ENCODE results near the gene GALNT17.

The GALNT17 gene

GRCh38 chr7:71345117-71345884, 213.4 kb downstream of the GALNT17 start:
- DNase-seq = no peak

DNA sequence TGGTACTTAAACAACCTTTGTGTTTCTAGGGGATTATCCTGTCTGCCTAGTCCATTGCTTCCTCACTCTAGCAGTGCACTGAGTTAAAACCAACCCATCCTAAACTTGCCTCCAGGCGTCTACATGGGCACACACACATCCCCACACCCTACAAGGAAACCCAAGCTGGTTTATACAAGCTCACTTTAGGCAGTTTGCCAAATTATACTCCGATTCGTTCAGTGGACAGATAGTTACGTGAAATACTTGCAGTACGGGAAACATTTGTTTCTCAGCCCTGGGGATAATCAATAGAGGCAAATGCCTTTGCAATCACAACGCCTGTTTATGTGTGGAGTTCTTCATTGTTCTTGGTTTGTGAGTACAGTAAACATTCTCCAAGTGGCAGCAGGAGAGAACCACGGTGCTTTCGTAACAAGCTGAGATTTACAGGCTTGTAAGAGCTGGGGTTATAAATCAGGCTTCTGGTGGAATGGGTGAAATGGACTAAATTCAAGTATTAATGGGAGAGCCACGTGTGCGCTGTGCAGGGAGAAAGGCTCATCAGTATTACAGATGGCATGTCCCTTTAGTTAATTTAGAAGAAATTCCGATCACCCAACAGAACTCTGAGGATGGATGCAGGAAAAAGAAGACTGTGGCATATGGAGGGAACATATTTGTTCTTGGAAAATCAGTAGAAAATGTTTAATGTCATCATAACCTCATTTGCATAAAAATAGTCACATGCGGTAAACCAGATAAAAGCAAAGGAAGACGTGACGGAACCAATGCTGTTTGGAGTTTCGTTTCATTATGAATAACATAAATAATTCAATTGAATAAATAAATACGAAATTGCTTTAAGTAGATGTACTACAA, 217.1 kb downstream of the GALNT17 start:
- DNase-seq = no peak

GRCh38 chr7:71349682-71350481, 217.9 kb downstream of the GALNT17 start:
- no peak for DNase-seq

GRCh38 chr7:71350680-71351079, 218.7 kb downstream of the GALNT17 start:
- no peak for DNase-seq

DNA sequence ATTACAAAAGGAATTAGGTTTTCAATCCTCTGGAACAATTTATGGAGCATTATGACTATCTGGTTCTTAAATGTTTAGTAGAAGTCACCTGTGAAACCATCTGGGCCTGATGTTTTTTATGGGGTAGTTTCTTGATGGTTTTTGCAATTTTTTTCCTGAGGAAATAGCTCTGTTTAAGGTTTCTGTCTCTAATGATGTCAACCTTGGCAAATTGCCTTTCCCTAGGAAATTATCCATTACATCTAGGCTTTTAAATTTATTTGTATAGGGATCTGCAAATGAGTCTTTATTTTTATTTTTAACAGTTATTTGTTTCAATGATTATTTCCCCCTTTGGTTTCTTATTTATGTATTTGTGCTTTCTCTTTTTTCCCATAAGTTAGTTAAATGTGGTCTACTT, 222.8 kb downstream of the GALNT17 start:
- no peak for DNase-seq

DNA sequence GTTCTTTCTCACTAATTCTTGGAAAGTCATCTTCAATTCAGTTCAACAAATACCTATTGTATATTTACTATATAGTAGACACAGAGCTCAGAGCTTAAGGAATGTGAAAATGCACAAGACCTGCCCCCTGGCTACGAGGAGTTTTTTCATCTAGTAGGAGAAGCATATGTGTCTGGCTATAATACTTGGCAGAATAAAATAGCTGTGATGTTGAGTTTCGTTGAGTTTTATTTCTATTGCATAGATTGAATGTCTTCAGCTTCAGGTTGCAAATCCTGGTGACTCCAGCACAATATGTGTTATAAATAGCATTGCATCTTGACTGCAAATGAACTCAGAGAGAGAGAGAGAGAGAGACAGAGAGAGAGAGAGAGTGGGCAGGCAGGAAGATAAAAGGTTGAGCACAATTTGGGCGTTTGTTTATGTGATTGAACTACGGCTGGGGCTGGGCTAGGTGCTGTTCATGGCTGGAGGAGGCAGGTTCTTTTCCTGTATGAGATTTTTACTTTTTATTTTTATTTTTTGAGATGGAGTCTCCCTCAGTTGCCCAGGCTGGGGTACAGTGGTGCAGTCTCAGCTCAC, 229.6 kb downstream of the GALNT17 start:
- no peak for DNase-seq

- no peak for DNase-seq
Measured at GRCh38 chr7:71362240-71362639, 230.3 kb downstream of the GALNT17 start.

DNA sequence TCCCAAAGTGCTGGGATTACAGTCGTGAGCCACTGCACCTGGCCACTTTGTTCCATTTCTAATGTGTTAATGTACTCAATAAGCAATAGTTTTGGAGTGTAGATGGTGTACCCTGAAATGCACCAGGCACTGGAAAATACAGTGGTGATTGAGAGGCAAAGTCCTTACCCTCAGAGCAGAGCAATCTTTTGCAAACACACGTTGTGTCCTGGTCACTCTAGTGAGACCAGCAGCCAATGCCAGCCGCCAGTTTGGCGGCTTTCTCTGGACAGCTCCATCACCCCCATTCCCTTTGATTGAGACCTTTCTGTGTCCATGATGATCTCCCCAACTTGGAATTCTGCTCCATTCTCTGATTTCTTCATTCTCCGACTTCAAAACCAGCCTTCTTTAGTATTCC, 231.3 kb downstream of the GALNT17 start:
- no peak for DNase-seq

DNA sequence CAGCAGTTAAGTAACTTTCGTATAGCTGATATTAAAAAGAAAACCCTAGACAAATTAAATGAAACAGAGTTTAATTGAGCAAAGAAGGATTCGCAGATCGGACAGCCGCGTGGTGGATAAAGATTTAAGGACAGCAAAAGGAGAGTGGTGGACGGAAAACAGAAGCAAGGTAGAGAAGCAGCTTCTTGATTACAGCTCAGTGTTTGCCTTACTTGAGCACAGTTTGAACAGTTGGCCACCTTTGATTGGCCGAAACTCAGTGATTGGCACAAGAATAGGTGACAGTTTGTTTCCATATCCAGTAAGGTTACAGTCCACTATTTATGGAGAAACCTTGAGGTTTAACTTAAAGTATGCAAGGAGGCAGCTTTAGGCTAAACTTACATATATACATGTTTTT, 231.7 kb downstream of the GALNT17 start:
- DNase-seq = no peak

GRCh38 chr7:71364551-71364950, 232.6 kb downstream of the GALNT17 start:
- no peak for DNase-seq

GRCh38 chr7:71372991-71373390, 241.0 kb downstream of the GALNT17 start:
- no peak for DNase-seq

- DNase-seq = no peak
Measured at GRCh38 chr7:71377062-71377461, 245.1 kb downstream of the GALNT17 start.

DNA sequence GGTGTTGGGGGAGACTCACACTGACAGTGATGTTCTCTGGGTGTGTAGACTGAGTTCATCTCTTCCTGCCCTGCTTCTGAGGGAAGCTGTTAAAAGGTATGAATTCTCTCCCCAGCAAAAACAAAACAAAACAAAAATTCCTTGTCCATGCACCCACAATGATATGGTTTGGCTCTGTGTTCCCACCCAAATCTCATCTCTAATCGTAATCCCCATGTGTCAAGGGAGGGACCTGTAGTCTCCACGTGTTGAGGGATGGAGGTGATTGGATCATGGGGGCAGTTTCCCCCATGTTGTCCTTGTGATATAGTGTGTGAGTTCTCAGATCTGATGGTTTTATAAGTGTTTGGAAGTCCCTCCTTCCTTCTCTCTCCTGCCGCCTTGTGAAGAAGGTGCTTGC, 245.5 kb downstream of the GALNT17 start:
- no peak for DNase-seq

DNA sequence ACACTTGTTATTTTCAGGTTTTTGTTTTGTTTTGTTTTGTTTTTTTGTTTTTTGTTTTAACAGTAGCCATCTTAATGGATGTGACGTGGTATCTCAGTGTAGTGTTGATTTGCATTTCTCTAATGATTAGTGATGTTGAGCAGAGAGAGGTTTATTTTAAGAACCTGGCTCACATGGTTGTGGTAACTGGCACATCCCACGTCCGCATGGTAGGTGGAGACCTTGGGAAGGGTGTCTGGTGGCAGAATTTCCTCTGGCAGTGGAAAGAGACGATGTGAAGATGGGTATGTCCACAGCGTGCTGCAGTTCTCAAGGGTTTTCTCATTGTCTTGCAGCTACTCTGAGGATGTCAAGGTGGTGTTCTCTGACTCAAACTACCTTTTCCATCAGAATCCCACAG, 252.2 kb downstream of the GALNT17 start:
- no peak for DNase-seq

DNA sequence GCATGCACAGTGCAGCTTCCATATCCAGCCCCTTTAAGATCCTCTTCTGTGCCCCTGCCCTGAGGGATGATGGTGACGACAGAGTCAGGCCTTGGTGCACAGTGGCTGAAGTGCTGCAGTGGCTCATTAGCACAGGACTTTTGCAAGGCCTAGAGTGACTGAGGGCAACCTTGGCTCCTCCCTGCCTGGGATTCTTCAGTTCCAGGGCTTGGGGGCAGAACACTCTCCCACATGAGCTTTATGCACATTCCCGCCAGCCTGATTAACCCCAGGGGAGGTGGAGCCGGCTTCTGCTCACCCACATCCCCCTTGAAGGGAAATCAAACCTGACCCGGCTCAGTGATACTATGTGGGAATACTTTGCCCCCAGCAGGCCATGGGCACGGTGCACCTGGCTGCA, 253.4 kb downstream of the GALNT17 start:
- DNase-seq = no peak

DNA sequence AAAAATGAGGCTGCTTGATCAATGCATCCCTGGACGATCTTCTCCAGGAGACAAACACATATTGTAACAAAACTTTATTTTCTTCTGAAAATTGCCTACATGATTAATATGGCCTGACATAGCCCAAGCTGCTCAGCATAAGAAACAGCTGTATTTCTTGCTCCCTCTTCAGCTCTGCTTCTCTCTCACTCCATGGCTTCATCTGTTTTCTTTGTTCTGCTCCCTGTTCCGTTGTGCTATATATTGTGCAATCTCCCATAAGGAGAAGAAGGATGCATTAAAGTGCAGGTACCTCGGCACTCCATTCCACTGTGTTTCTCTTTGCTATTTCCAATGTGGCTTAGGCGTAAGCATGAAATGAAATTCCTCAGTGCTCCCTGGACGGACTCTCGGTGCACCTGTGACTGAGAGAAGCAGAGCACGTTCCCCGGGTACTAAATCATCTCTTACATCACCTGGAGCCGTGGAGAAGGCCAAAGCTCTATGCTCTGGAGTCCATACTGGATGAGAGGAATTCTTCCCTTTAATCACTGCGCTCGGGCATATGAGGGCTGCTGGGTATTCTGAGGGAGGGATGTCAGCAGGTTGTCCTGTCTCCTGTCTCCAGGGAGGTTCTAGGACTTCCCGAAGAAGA, 254.3 kb downstream of the GALNT17 start:
- no peak for DNase-seq

GRCh38 chr7:71388181-71388580, 256.2 kb downstream of the GALNT17 start:
- no peak for DNase-seq

- no peak for DNase-seq
Measured at GRCh38 chr7:71389976-71390375, 258.0 kb downstream of the GALNT17 start.

DNA sequence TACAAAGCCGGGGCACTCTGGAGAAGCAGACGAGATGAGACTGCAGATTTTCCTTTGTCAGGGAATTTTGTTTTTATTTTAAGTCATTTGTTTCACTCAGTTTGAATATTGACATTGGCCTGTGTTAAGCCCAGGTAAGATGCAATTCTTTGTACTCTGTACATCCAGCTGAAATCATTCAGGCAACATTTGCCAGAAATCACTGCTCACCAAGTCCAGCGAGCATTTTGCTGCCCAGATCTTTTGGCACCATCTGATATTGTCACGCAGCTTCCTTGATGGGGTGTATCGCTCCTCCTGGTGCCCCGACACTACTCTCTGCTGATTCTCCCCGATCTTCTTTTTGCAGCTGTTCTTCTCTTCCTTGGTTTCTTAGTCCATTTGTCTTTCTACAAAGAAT, 261.7 kb downstream of the GALNT17 start:
- DNase-seq = no peak

DNA sequence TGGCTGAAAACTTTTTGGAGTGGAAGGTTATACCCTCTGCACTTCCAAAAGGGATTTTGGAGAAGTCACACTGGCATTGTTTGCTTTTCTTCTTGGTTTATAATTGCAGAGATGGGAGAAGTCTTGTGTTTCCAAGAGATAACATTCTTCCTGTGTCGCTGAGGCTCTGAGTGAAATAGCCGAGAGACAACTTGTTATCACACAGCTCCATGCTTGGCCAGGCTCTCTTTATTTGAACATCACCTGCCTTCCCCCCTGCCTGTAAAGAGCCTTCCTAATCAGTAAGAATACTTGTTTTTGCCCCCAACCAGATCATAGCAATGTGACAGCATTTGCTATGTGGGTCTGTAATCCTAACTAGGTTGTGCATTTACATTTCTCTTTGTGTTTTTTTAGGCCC, 270.7 kb downstream of the GALNT17 start:
- no peak for DNase-seq

- no peak for DNase-seq
Measured at GRCh38 chr7:71403202-71403946, 271.4 kb downstream of the GALNT17 start.
